SU-DHL-6 (cell line): ENCODE results near the gene GNGT1.

Experiments used
- H2AFZ ChIP-seq: fragments of 200-600 bp; sonication (generic); 2 replicates; pipeline ENCODE4 v1.6.1; 2014; ENCODE audit warnings: low read depth, mild to moderate bottlenecking, moderate library complexity, mixed read lengths, antibody characterized with exemption, low read length; ENCODE audit not compliant: severe bottlenecking
- H3F3A ChIP-seq: fragments of 200-600 bp; shearing (Covaris generic); 2 replicates; pipeline ENCODE4 v1.6.0; 2016; ENCODE audit warnings: antibody characterized with exemption, mild to moderate bottlenecking; ENCODE audit not compliant: insufficient read depth
- H3K27ac ChIP-seq: fragments of 200-600 bp; sonication (generic); 2 replicates; pipeline ENCODE4 v1.5.1; 2016; ENCODE audit warnings: low read depth, mild to moderate bottlenecking, low read length, moderate library complexity, mixed read lengths
- H3K27me3 ChIP-seq: fragments of 200-600 bp; sonication (generic), shearing (Covaris generic); 2 replicates; pipeline ENCODE4 v1.6.0; 2014; ENCODE audit warnings: mild to moderate bottlenecking, low read length
- H3K36me3 ChIP-seq: fragments of 200-600 bp; sonication (generic); 2 replicates; pipeline ENCODE4 v1.6.1; 2014; ENCODE audit warnings: mild to moderate bottlenecking, low read length, mixed read lengths
- H3K4me2 ChIP-seq: fragments of 300-600, 200-600 bp; shearing (Covaris generic), sonication (generic); 2 replicates; pipeline ENCODE4 v1.6.0; 2014; ENCODE audit warnings: low read length, low read depth, mild to moderate bottlenecking; ENCODE audit not compliant: poor library complexity, severe bottlenecking
- H3K4me3 ChIP-seq: fragments of 200-600 bp; sonication (generic); 2 replicates; pipeline ENCODE4 v1.5.1; 2014; ENCODE audit warnings: antibody characterized with exemption, low read length, mild to moderate bottlenecking, mixed read lengths; ENCODE audit not compliant: insufficient read depth, poor library complexity, severe bottlenecking
- H3K79me2 ChIP-seq: fragments of 200-600 bp; sonication (generic); 2 replicates; pipeline ENCODE4 v1.6.1; 2014; ENCODE audit warnings: mild to moderate bottlenecking, low read length, moderate library complexity; ENCODE audit not compliant: insufficient read depth
- H3K9ac ChIP-seq: fragments of 200-600 bp; sonication (generic); 2 replicates; pipeline ENCODE4 v1.7.0; 2014; ENCODE audit warnings: mild to moderate bottlenecking, low read length
- H3K9me2 ChIP-seq: fragments of 200-600 bp; sonication (generic); replicated peaks from 2 replicates; pipeline ENCODE4 v1.6.1; 2014; ENCODE audit warnings: low read length; ENCODE audit not compliant: insufficient read depth
- H3K9me3 ChIP-seq: fragments of 200-600 bp; sonication (generic); 2 replicates; pipeline ENCODE4 v1.6.1; 2014; ENCODE audit warnings: low read length, mixed read lengths; ENCODE audit not compliant: insufficient read depth
- H4K20me1 ChIP-seq: fragments of 200-600 bp; sonication (generic); 2 replicates; pipeline ENCODE4 v1.6.1; 2014; ENCODE audit warnings: low read depth, mild to moderate bottlenecking, antibody characterized with exemption, low read length, moderate library complexity, mixed read lengths
- CTCF ChIP-seq: fragments of 200-600 bp; sonication (generic); IDR thresholded peaks from one replicate; pipeline ENCODE4 v1.5.1; 2017; ENCODE audit warnings: antibody characterized with exemption, mild to moderate bottlenecking, low read length, moderate library complexity; ENCODE audit not compliant: insufficient read depth, poor library complexity, severe bottlenecking
- EZH2phosphoT487 ChIP-seq: fragments of 200-600 bp; sonication (generic), shearing (Covaris generic); conservative IDR thresholded peaks from 2 replicates; pipeline ENCODE4 v1.6.1; 2018; ENCODE audit warnings: mild to moderate bottlenecking, antibody characterized with exemption, low read length, moderate library complexity, mixed read lengths

Gene GNGT1

GRCh38 chr7:93926800-93927199 is 20.4 kb downstream of the GNGT1 start:
- TF ChIP-seq EZH2phosphoT487 (no peak), CTCF (no peak)
- Histone ChIP-seq H3K9me3 (no peaks in the 10 kb centered on the region), H3K27me3 (no peaks in the 10 kb centered on the region), H3F3A (no peaks in the 10 kb centered on the region), H3K9ac (no peak overlapping the region), H3K36me3 (no peaks in the 10 kb centered on the region), H4K20me1 (no peaks in the 10 kb centered on the region), H3K4me2 (no peak overlapping the region), H3K4me3 (no peak overlapping the region), H3K9me2 (no peaks in the 10 kb centered on the region), H3K79me2 (no peaks in the 10 kb centered on the region), H3K27ac (no peak overlapping the region), H2AFZ (no peak overlapping the region)

GRCh38 chr7:93927585-93927984 is 21.2 kb downstream of the GNGT1 start:
- no peak overlapping the region for H3K9ac ChIP-seq
- H3K4me3 ChIP-seq: no peak overlapping the region
- no peak overlapping the region for H2AFZ ChIP-seq
- H3K4me2 ChIP-seq: no peak overlapping the region
- no peaks in the 10 kb centered on the region for H3F3A ChIP-seq
- H3K27me3 ChIP-seq: no peaks in the 10 kb centered on the region
- H3K27ac ChIP-seq: no peak overlapping the region
- TF ChIP-seq CTCF: no peak
- TF ChIP-seq EZH2phosphoT487: no peak
- H3K79me2 ChIP-seq: no peaks in the 10 kb centered on the region
- no peaks in the 10 kb centered on the region for H3K9me3 ChIP-seq
- no peaks in the 10 kb centered on the region for H3K9me2 ChIP-seq
- H3K36me3 ChIP-seq: no peaks in the 10 kb centered on the region
- H4K20me1 ChIP-seq: no peaks in the 10 kb centered on the region

GRCh38 chr7:93931655-93932054 is 25.3 kb downstream of the GNGT1 start:
- no peaks in the 10 kb centered on the region for H4K20me1 ChIP-seq
- no peak overlapping the region for H3K4me2 ChIP-seq
- no peaks in the 10 kb centered on the region for H3F3A ChIP-seq
- H3K9ac ChIP-seq: no peak overlapping the region
- no peak for TF ChIP-seq EZH2phosphoT487
- no peak for TF ChIP-seq CTCF
- no peak overlapping the region for H2AFZ ChIP-seq
- no peaks in the 10 kb centered on the region for H3K79me2 ChIP-seq
- no peaks in the 10 kb centered on the region for H3K9me3 ChIP-seq
- no peak overlapping the region for H3K4me3 ChIP-seq
- H3K36me3 ChIP-seq: no peaks in the 10 kb centered on the region
- H3K27me3 ChIP-seq: 0 out of 2 replicates have a peak, but pooled peaks cover 3% of the 10 kb centered on the region
- no peak overlapping the region for H3K27ac ChIP-seq
- no peaks in the 10 kb centered on the region for H3K9me2 ChIP-seq
